PFSK-1 (cell line): ENCODE data around the gene IL20RA.

Experiments used
- FOXP2 ChIP-seq: optimal IDR thresholded peaks from 2 replicates; pipeline ENCODE3; 2011; ENCODE audit warnings: borderline replicate concordance, control low read depth, inconsistent platforms; ENCODE audit not compliant: insufficient read depth; ENCODE audit errors: extremely low read length, extremely low read depth
- POLR2AphosphoS5 ChIP-seq: IDR thresholded peaks from 2 replicates; pipeline ENCODE4 v1.6.1; 2012; ENCODE audit warnings: low read depth, mild to moderate bottlenecking, control low read depth, low read length, moderate library complexity
- SIN3A ChIP-seq: IDR thresholded peaks from 2 replicates; pipeline ENCODE4 v1.6.1; 2012; ENCODE audit warnings: mild to moderate bottlenecking, low read length, moderate library complexity, borderline replicate concordance; ENCODE audit not compliant: insufficient read depth
- TAF1 ChIP-seq: IDR thresholded peaks from 2 replicates; pipeline ENCODE4 v1.6.1; 2012; ENCODE audit warnings: low read length, control low read depth, borderline replicate concordance; ENCODE audit not compliant: insufficient read depth
- TF ChIP-seq, protein P1 (sequence below), 2 experiments: IDR thresholded peaks; 2 replicates each; pipeline versions ENCODE4 v1.6.1 to v1.8.0; 2011 to 2012; ENCODE audit warnings: low read depth in 2 of 2, low read length in 2 of 2, control low read depth in 1 of 2, inconsistent platforms in 1 of 2, mild to moderate bottlenecking in 1 of 2, moderate library complexity in 1 of 2; ENCODE audit not compliant: insufficient read depth in 1 of 2

IL20RA gene

DNA sequence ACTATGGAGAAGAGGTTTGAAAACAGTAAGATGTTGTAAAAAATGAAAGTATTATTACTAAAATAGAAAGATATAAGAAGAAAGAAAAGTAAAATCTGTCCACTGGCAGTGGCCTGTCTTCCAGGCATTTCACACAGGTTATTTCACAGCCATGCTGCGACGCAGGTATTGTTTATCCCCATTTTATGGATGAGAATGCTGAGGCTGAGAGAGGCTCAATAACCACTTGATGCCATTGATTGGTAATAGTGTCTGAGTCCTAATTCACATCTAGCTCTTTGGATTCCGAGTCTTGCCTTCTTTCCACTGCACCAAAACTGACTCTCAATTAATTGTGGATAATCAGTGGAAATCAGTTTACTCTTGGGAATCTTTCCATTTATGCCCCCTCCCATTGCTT, 37.2 kb upstream of the IL20RA start:
- TF ChIP-seq SIN3A (no peak), FOXP2 (no peak), POLR2AphosphoS5 (no peak), TAF1 (no peak)
- TF ChIP-seq, protein P1, sequence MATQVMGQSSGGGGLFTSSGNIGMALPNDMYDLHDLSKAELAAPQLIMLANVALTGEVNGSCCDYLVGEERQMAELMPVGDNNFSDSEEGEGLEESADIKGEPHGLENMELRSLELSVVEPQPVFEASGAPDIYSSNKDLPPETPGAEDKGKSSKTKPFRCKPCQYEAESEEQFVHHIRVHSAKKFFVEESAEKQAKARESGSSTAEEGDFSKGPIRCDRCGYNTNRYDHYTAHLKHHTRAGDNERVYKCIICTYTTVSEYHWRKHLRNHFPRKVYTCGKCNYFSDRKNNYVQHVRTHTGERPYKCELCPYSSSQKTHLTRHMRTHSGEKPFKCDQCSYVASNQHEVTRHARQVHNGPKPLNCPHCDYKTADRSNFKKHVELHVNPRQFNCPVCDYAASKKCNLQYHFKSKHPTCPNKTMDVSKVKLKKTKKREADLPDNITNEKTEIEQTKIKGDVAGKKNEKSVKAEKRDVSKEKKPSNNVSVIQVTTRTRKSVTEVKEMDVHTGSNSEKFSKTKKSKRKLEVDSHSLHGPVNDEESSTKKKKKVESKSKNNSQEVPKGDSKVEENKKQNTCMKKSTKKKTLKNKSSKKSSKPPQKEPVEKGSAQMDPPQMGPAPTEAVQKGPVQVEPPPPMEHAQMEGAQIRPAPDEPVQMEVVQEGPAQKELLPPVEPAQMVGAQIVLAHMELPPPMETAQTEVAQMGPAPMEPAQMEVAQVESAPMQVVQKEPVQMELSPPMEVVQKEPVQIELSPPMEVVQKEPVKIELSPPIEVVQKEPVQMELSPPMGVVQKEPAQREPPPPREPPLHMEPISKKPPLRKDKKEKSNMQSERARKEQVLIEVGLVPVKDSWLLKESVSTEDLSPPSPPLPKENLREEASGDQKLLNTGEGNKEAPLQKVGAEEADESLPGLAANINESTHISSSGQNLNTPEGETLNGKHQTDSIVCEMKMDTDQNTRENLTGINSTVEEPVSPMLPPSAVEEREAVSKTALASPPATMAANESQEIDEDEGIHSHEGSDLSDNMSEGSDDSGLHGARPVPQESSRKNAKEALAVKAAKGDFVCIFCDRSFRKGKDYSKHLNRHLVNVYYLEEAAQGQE (IDR thresholded peaks at IDR 0.05; ENCODE audit: insufficient read depth in 1 of 2, low read depth in 2 of 2, low read length in 2 of 2): no peak

DNA sequence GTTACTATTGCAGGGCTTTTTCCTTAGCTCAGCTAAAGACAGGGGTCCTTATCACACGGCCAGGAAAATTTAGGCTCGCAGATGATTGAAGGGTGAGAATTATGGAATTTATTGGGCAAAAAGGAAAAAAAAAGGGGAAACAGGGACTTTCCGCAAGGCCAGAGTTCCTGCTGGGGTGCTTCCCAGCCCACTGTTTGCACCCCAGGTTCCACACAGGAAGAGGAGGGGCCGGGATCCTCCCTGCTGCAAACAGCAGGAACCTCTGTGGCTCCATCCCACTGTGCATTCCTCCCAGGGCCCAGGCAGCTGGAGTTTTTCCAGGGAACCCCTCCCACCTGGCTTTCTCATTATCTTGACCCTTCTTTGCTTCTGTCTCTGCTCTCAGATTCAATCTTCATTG, 35.9 kb upstream of the IL20RA start:
- no peak for TF ChIP-seq POLR2AphosphoS5
- TF ChIP-seq, protein P1 (IDR thresholded peaks at IDR 0.05; ENCODE audit: insufficient read depth in 1 of 2, low read depth in 2 of 2, low read length in 2 of 2): no peak
- TF ChIP-seq FOXP2: no peak

- no peak for TF ChIP-seq SIN3A
- no peak for TF ChIP-seq TAF1
- TF ChIP-seq FOXP2: no peak
- no peak for TF ChIP-seq POLR2AphosphoS5
- TF ChIP-seq, protein P1 (IDR thresholded peaks at IDR 0.05; ENCODE audit: insufficient read depth in 1 of 2, low read depth in 2 of 2, low read length in 2 of 2): no peak
Observed at GRCh38 chr6:137076277-137077068, 31.7 kb upstream of the IL20RA start.

DNA sequence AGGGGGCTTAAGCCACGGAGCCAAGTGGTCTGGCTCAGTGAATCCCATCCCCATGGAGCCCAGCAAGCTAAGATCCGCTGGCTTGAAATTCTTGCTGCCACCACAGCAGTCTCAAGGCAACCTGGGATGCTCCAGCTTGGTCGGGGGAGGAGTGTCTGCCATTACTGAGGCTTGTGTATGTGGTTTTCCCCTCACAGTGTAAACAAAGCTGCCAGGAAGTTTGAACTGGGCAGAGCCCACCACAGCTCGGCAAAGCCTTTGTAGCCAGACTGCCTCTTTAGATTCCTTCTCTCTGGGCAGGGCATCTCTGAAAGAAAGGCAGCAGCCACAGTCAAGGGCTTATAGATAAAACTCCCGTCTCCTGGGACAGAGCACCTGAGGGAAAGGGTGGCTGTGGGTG, 25.5 kb upstream of the IL20RA start:
- TF ChIP-seq TAF1: no peak

- no peak for TF ChIP-seq SIN3A
- TF ChIP-seq, protein P1 (IDR thresholded peaks at IDR 0.05; ENCODE audit: insufficient read depth in 1 of 2, low read depth in 2 of 2, low read length in 2 of 2): no peak
- no peak for TF ChIP-seq POLR2AphosphoS5
- no peak for TF ChIP-seq FOXP2
- no peak for TF ChIP-seq TAF1
Observed at GRCh38 chr6:137067399-137067798, 22.6 kb upstream of the IL20RA start.
